NCI-H2029 (cell line): ENCODE data around the gene DIPK2B.
A peak's percentile ranks its signal among the peaks of the same experiment; 100 is the strongest.

ENCODE experiments used
- DNase-seq: peaks from one replicate; lab custom pipeline; 2025; lab: John Stamatoyannopoulos, UW

Gene DIPK2B

GRCh38 chrX:45200741-45201234 is at the start of gene DIPK2B:
TSS of gene DIPK2B (minus strand) at chrX:45200876. CDS start at chrX:45200826, 50 bp downstream.
- DNase-seq = no peak

- no peak for DNase-seq
These were observed 39.6 kb upstream of the DIPK2B start for GRCh38 chrX:45240301-45240700.

- DNase-seq = no peak
These were observed 37.8 kb upstream of the DIPK2B start for GRCh38 chrX:45238489-45238888.

- no peak for DNase-seq
These were observed 32.9 kb upstream of the DIPK2B start for GRCh38 chrX:45233531-45233930.

GRCh38 chrX:45232139-45232538 is 31.5 kb upstream of the DIPK2B start:
- DNase-seq = no peak

GRCh38 chrX:45230410-45230809 is 29.7 kb upstream of the DIPK2B start:
- no peak for DNase-seq

- no peak for DNase-seq
These were observed 28.7 kb upstream of the DIPK2B start for GRCh38 chrX:45229348-45229747.

- DNase-seq = no peak
These were observed 27.4 kb upstream of the DIPK2B start for GRCh38 chrX:45228126-45228525.

GRCh38 chrX:45208121-45208856 is 7.6 kb upstream of the DIPK2B start:
- DNase-seq = no peak

- no peak for DNase-seq
These were observed 1.5 kb upstream of the DIPK2B start for GRCh38 chrX:45202171-45202570.

- no peak for DNase-seq
These were observed 2.0 kb downstream of the DIPK2B start for GRCh38 chrX:45198706-45199105.

- DNase-seq = no peak
These were observed 2.4 kb downstream of the DIPK2B start for GRCh38 chrX:45198301-45198700.

GRCh38 chrX:45196701-45197100 is 4.0 kb downstream of the DIPK2B start:
- DNase-seq = no peak

GRCh38 chrX:45191820-45192409 is 8.8 kb downstream of the DIPK2B start:
- DNase-seq = no peak

- no peak for DNase-seq
These were observed 9.3 kb downstream of the DIPK2B start for GRCh38 chrX:45191383-45191782.

GRCh38 chrX:45187731-45188130 is 12.9 kb downstream of the DIPK2B start:
- DNase-seq = peak; percentile 19

GRCh38 chrX:45186643-45187026 is 14.0 kb downstream of the DIPK2B start:
- no peak for DNase-seq

GRCh38 chrX:45184211-45184610 is 16.5 kb downstream of the DIPK2B start:
- DNase-seq = no peak

- no peak for DNase-seq
These were observed 27.8 kb downstream of the DIPK2B start for GRCh38 chrX:45172890-45173289.

GRCh38 chrX:45166781-45167180 is 33.9 kb downstream of the DIPK2B start:
- no peak for DNase-seq

- no peak for DNase-seq
These were observed 35.0 kb downstream of the DIPK2B start for GRCh38 chrX:45165726-45166125.

GRCh38 chrX:45164995-45165394 is 35.7 kb downstream of the DIPK2B start:
- no peak for DNase-seq

GRCh38 chrX:45164021-45164621 is 36.6 kb downstream of the DIPK2B start:
- DNase-seq = no peak
